Keratinocyte (primary cell): ENCODE measurements around the gene QPRT. TPM values are rescaled to one million over a fixed set of nuclear protein-coding genes. Genes with fewer than 3 reads are reported as not detected.

Experiments
- DNase-seq: peaks from one replicate; pipeline ENCODE4 v3.0.0-alpha.2; 2011; ENCODE audit warnings: low read depth, missing footprints, low spot score
- FAIRE-seq: peaks from 2 replicates; lab custom pipeline; 2011; peaks lifted over from hg19 to GRCh38; lab: Jason Lieb, UNC
- H2AFZ ChIP-seq: 2 replicates; pipeline ENCODE4 v1.6.0; 2012; ENCODE audit warnings: low read length, control low read depth, inconsistent platforms; ENCODE audit not compliant: control insufficient read depth
- H3K27ac ChIP-seq: 2 replicates; pipeline ENCODE4 v1.5.1; 2011; ENCODE audit warnings: low read length; ENCODE audit not compliant: control insufficient read depth, insufficient read depth
- H3K27me3 ChIP-seq: 3 replicates; pipeline ENCODE4 v1.6.0; 2011; ENCODE audit warnings: low read length; ENCODE audit not compliant: control insufficient read depth, insufficient read depth; ENCODE audit errors: extremely low read depth
- H3K36me3 ChIP-seq, 2 experiments: 2 replicates in 1 of 2; 3 replicates in 1 of 2; pipeline ENCODE4 v1.5.1; 2011; ENCODE audit warnings: low read length in 2 of 2, mild to moderate bottlenecking in 1 of 2; ENCODE audit not compliant: control insufficient read depth in 2 of 2, insufficient read depth in 2 of 2; ENCODE audit errors: extremely low read depth in 1 of 2
- H3K4me1 ChIP-seq: 3 replicates; pipeline ENCODE4 v1.5.1; 2011; ENCODE audit warnings: low read length; ENCODE audit not compliant: control insufficient read depth, insufficient read depth; ENCODE audit errors: extremely low read depth
- H3K4me2 ChIP-seq: 3 replicates; pipeline ENCODE4 v1.6.0; 2011; ENCODE audit warnings: low read depth, low read length; ENCODE audit not compliant: control insufficient read depth, insufficient read depth; ENCODE audit errors: extremely low read depth
- H3K4me3 ChIP-seq, 3 experiments: fragments of 200-600 bp in 1 of 3; sonication (generic) in 1 of 3; 2 replicates in 2 of 3; 3 replicates in 1 of 3; pipeline ENCODE4 v1.5.1; 2011 to 2016; ENCODE audit warnings: low read length in 3 of 3, mild to moderate bottlenecking in 3 of 3, control low read depth in 2 of 3, inconsistent platforms in 1 of 3, low read depth in 1 of 3, mixed read lengths in 1 of 3, mixed run types in 1 of 3, moderate library complexity in 1 of 3; ENCODE audit not compliant: control insufficient read depth in 2 of 3, insufficient read depth in 2 of 3; ENCODE audit errors: extremely low read depth in 1 of 3
- H3K79me2 ChIP-seq: 2 replicates; pipeline ENCODE4 v1.6.0; 2012; ENCODE audit warnings: low read length; ENCODE audit not compliant: control insufficient read depth, insufficient read depth
- H3K9ac ChIP-seq: 3 replicates; pipeline ENCODE4 v1.6.0; 2011; ENCODE audit warnings: low read length; ENCODE audit not compliant: control insufficient read depth, insufficient read depth; ENCODE audit errors: extremely low read depth
- H3K9me1 ChIP-seq: 3 replicates; pipeline ENCODE4 v1.6.0; 2011; ENCODE audit warnings: low read length; ENCODE audit not compliant: control insufficient read depth, insufficient read depth; ENCODE audit errors: extremely low read depth
- H3K9me3 ChIP-seq: 2 replicates; pipeline ENCODE4 v1.5.1; 2012; ENCODE audit warnings: low read depth, low read length; ENCODE audit not compliant: control insufficient read depth
- H4K20me1 ChIP-seq: 3 replicates; pipeline ENCODE4 v1.6.0; 2011; ENCODE audit warnings: low read length; ENCODE audit not compliant: control insufficient read depth, insufficient read depth; ENCODE audit errors: extremely low read depth
- CTCF ChIP-seq, 3 experiments: IDR thresholded peaks in 1 of 3; conservative IDR thresholded peaks in 1 of 3; optimal IDR thresholded peaks in 1 of 3; 2 replicates in 2 of 3; 3 replicates in 1 of 3; pipeline versions ENCODE3 to v1.5.1; 2011; ENCODE audit warnings: low read length in 3 of 3, mild to moderate bottlenecking in 3 of 3, moderate library complexity in 2 of 3, control low read depth in 1 of 3, inconsistent platforms in 1 of 3; ENCODE audit not compliant: insufficient read depth in 2 of 3; ENCODE audit errors: extremely low read depth in 1 of 3
- EZH2 ChIP-seq: IDR thresholded peaks from one replicate; pipeline ENCODE4 v1.6.1; 2012; ENCODE audit warnings: inconsistent platforms, mild to moderate bottlenecking, low read length, moderate library complexity
- dilution Hi-C: fragments of 300-500 bp; cut with MboI; formaldehyde crosslinking; loops from one replicate; pipeline ENCODE4 v1.7.0; 2020; ENCODE audit warnings: low sequenced_read_pairs; ENCODE audit not compliant: extremely low pct_ligation_motif_present
- polyA plus RNA-seq, 5 experiments: library from polyadenylated mRNA; depleted of rRNA in 3 of 5; stranded (reverse) in 3 of 5; stranded (forward) in 1 of 5; unstranded in 1 of 5; fragments of >200 nt; gene quantifications; 1 replicate in 1 of 5; 2 replicates in 3 of 5; 3 replicates in 1 of 5; pipeline versions ENCODE4 v1.2.1 to v1.2.3, GENCODE V29; 2011 to 2012; ENCODE audit warnings: missing spikeins in 2 of 5, low read depth in 1 of 5, low replicate concordance in 1 of 5

The QPRT gene
- polyA plus RNA-seq, 1 donor (not counting 4 experiments of a cell fraction or from before 2014, with no cell fraction given): 8.8 TPM

- Histone ChIP-seq H2AFZ (no peak overlapping the region), H4K20me1 (no peaks in the 10 kb centered on the region), H3K27me3 (no peaks in the 10 kb centered on the region), H3K79me2 (no peaks in the 10 kb centered on the region), H3K4me3 (no peak overlapping the region), H3K27ac (no peak overlapping the region), H3K9me1 (no peaks in the 10 kb centered on the region), H3K9me3 (no peaks in the 10 kb centered on the region), H3K4me1 (no peaks in the 10 kb centered on the region), H3K36me3 (no peaks in the 10 kb centered on the region), H3K4me2 (no peak overlapping the region), H3K9ac (no peak overlapping the region)
- dilution Hi-C loops: no loop called here
- DNase-seq: no peak
- TF ChIP-seq CTCF (optimal IDR thresholded peaks at IDR 0.05 in 1 of 3, IDR thresholded peaks at IDR 0.05 in 1 of 3, conservative IDR thresholded peaks at IDR 0.05 in 1 of 3; ENCODE audit: extremely low read depth in 1 of 3, insufficient read depth in 2 of 3, low read length in 3 of 3) (no peak), EZH2 (no peak)
- no peak for FAIRE-seq
Measured at GRCh38 chr16:29650771-29651170, 28.2 kb upstream of the QPRT start.

- no peak overlapping the region for H3K4me3 ChIP-seq
- no peaks in the 10 kb centered on the region for H3K9me3 ChIP-seq
- H3K4me1 ChIP-seq: no peaks in the 10 kb centered on the region
- H3K9ac ChIP-seq: no peak overlapping the region
- H3K27me3 ChIP-seq: no peaks in the 10 kb centered on the region
- H3K4me2 ChIP-seq: no peak overlapping the region
- no peaks in the 10 kb centered on the region for H3K79me2 ChIP-seq
- TF ChIP-seq CTCF (optimal IDR thresholded peaks at IDR 0.05 in 1 of 3, IDR thresholded peaks at IDR 0.05 in 1 of 3, conservative IDR thresholded peaks at IDR 0.05 in 1 of 3; ENCODE audit: extremely low read depth in 1 of 3, insufficient read depth in 2 of 3, low read length in 3 of 3) (no peak), EZH2 (no peak)
- no peak overlapping the region for H3K27ac ChIP-seq
- no peaks in the 10 kb centered on the region for H3K36me3 ChIP-seq
- FAIRE-seq (no peak), DNase-seq (no peak)
- H4K20me1 ChIP-seq: no peaks in the 10 kb centered on the region
- H2AFZ ChIP-seq: no peak overlapping the region
- H3K9me1 ChIP-seq: no peaks in the 10 kb centered on the region
- dilution Hi-C loops: no loop called here
Measured at GRCh38 chr16:29651774-29652349, 27.1 kb upstream of the QPRT start.
